Stromal cell of bone marrow (primary cell): ENCODE results near the gene TRIM46.

Source experiments
- DNase-seq: peaks from one replicate; pipeline ENCODE4 v3.0.0-alpha.2; 2012; ENCODE audit warnings: low read depth

TRIM46 gene, protein sequence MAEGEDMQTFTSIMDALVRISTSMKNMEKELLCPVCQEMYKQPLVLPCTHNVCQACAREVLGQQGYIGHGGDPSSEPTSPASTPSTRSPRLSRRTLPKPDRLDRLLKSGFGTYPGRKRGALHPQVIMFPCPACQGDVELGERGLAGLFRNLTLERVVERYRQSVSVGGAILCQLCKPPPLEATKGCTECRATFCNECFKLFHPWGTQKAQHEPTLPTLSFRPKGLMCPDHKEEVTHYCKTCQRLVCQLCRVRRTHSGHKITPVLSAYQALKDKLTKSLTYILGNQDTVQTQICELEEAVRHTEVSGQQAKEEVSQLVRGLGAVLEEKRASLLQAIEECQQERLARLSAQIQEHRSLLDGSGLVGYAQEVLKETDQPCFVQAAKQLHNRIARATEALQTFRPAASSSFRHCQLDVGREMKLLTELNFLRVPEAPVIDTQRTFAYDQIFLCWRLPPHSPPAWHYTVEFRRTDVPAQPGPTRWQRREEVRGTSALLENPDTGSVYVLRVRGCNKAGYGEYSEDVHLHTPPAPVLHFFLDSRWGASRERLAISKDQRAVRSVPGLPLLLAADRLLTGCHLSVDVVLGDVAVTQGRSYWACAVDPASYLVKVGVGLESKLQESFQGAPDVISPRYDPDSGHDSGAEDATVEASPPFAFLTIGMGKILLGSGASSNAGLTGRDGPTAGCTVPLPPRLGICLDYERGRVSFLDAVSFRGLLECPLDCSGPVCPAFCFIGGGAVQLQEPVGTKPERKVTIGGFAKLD

DNA sequence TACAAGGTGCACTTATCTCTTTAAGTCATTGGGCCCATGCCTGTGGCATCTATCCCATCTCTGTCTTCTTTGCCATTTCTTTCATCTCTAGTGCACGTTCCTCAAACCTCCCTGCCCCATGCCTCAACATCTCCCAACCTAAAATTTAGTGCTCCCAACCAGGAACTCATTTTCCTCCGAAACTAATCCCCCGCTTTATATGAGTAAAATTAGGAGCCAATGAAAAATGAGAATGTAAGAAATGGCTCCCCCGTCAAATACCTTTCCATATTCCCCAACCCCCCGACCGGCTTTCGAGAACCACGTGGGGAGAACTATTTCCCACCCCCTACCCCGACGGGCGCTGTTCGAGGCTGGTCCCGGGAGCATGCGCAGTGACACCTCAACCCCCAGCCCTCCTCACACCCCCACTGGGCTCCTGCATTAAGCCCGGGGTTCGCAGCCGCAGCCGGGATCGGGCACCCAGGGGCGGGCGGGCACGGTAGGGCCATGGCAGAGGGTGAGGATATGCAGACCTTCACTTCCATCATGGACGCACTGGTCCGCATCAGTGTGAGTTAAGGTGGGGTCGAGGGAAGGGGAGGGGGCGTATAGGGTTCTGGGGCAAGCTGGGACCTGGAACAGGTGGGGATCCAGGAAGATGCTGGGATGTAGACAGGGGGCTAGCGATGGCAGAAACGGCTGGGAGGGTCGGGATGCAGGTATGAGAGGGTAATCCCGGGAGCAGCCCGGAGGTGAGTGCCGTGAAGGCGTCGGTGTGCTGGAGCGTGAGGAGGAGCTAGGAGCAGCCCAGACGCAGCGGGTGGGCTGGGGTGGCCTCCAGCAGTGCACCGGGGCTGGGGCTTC lies at the start of gene TRIM46:
Gene TRIM46 (plus strand): TSS at position 372 of the 846 bp plus-strand sequence. CDS start 118 bp downstream, at position 490.
- DNase-seq, result no peak

DNA sequence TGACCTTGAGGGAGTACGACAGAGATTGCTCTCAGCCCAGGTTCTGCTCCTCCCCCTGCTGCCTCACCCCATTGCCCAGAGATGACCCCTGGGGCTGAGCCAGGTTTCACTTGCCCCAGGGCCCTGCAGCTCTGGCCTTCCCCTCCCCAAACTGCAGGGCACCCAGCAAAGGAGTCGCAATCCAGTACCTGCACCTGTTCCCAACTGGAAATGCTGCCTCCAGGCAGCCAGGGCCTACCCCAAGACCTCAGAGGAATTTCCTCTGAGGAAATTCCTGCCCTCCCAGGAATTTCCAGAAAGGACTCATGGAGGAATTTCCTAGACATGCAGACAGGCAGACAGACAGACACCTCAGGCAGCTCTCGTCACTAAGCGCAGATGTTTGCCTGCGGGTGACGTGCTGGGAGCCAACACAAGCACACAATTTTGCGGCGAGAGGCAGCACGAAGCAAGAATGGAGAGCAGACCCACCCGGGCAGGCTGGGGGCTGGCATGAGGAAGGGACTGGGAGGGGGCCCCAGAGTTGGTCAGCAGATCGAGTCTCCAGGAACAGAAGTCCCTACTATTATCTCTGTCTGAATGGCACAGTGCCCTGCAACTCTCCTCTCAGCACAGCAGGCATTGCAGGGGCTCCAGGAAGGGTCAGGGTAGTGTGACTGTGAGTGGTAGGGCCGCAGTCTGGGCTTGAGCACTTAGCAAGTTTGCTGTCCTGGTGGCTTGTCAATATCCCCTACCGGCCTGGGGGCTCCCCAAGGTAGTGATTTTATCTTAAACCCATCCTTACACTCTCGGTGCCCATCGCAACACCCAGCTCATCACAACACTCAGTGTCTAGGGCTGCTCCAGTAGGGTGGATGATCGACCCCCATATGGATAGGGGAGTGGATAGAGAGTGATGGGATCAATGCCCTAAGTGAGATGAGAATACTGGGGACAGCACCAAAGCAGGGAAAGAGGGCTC lies 48.9 kb upstream of the TRIM46 start:
- no peak for DNase-seq

DNA sequence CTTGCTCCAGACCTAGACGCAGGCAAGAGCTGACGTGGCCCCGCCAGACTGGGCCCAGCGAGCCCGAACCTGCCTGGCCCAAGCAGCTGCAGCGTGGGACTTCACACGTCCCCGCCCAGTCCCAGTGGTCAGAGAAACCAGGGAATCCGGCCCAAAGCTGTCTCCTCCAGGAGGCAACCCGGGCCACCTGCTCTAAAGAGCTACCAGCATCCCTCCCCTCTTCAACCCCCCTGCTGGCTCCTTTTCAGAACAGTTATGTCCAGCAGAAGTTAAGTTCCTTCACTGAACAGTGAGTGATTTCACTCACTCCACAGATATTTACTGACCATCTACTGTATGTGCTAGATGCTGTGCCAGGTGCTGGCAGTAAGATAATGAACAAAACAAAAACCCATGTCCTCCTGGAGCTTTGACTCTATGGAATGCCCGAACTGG lies 48.1 kb upstream of the TRIM46 start:
- DNase-seq, result no peak

DNA sequence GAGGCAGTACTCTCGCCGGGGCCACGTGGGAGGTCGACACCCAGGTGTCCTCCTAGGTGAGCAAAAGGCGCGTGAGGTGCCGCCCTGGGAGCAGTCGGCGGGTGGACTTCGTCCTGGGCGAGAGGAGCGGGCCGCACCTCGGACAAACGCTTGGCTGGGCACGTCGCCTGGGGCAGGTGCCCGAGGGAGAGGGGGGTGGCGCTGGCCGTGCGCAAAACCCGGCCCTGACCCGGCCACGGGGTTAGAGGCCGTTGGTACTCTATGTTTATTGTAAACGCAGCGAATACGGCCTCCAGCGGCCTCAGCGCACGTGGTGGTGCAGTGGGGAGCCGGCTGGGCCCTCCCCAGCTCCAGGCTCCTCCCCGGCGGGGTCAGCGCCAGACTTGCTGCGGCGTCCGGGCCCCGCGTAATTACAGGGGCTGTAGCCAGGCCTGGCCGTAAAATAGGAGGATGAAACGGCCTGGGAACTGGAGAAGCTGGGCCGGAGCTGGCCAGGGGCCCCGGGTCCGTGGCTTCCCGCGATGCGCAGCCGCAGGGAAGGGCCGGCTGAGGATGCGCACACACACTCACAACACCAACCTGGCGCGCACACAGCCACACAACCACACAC lies 47.6 kb upstream of the TRIM46 start:
- DNase-seq, result no peak

DNA sequence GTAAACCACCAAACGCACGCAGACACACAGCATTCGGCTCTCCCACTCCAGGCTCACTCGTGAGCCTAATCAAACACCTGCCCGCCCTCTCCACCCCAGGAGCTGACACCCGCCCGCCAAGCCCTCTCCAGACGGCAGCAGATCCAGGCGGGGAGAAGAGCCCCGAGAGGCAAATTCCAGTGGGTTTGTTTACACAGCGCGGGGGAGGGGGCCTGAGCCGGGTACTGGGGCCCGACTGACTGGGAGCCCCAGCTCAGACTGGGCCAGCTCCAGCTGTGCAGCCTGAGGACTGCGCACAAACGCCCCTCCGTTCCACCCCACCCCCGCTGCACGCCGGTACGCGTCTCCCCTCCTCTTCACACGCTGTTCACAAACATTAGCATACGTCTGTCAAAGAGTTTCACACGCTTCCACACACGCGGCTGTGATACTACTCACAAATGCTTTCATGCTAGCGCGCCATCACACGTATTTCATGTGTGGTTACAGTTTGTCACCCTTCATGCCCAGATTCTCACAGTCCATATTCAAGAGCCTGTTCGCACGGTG lies 47.0 kb upstream of the TRIM46 start:
- DNase-seq, result no peak

DNA sequence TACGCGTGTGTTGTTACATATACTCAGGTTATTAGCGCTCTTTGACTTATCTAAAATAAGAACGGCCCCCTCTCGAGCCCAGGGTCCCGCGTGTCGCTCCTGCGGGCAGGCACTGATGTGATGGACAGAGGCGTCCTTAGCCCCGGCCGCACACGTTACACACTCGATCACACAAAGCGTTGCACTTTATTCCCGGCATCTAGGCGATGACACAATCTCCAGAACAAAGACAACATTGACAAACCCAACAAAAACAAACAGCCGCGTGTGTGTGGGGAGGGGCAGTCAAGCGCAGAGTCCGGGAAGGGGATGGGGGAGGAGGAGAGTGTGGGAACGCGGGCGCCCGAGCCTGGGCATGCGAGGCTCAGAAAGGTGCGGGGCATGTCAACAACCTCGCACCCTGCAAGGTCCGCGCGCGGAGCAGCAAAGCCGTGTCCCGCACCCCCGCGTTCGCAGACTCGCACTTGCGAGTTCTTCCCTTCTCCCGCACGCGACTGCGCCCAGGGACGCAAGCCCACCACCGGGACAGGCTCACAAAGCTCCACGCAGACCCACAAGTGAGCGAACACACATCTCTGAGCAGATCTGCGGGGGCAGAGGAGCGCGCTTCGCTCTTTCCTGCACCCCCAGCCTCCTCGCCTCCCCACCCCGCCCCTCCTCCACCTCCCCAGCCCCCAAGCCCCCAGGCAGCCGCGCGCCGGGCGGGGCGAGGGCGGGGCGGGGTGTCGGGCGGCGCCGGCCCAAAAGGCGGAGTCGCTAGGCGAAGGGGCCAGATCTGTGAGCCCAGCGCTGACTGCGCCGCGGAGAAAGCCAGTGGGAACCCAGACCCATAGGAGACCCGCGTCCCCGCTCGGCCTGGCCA lies 46.3 kb upstream of the TRIM46 start, which contains the start of gene EFNA1:
Gene EFNA1 (plus strand): TSS at position 772 of the 862 bp plus-strand sequence. CDS start 102 bp downstream, outside the sequence.
- peak; percentile 35 for DNase-seq

DNA sequence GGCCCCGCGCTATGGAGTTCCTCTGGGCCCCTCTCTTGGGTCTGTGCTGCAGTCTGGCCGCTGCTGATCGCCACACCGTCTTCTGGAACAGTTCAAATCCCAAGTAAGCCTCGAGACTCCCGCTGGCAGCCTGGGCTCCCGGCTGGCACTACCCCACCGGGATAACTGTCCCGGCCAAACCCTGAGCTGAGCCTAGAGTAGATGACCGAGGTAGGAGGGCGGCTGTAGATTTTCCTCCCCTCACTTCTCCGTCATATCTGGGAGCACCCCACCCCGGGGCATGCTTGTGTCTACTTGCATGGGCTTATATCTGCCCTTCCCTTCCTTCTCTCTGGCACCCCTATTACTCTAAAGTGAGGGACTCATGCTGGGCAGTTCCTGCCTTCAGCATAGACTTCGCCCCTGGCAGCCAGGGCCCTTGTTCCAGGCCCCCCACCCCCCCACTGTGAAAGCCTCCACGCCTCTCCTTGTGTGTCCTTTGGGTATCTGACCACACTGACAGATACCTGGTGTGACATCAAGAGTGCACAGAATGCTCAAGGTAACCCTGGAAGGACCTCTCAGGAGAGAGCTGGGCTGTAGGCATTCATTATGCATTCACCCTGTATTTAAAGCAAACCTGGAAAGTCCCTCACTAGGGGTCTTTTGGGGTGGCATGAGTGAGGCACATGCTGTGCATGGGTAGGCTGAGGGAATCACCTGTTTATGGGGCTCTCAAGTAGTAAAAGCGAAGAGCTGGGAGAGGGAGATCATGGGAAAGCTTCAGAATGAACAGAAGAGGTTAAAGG lies 45.5 kb upstream of the TRIM46 start:
- DNase-seq, result no peak

DNA sequence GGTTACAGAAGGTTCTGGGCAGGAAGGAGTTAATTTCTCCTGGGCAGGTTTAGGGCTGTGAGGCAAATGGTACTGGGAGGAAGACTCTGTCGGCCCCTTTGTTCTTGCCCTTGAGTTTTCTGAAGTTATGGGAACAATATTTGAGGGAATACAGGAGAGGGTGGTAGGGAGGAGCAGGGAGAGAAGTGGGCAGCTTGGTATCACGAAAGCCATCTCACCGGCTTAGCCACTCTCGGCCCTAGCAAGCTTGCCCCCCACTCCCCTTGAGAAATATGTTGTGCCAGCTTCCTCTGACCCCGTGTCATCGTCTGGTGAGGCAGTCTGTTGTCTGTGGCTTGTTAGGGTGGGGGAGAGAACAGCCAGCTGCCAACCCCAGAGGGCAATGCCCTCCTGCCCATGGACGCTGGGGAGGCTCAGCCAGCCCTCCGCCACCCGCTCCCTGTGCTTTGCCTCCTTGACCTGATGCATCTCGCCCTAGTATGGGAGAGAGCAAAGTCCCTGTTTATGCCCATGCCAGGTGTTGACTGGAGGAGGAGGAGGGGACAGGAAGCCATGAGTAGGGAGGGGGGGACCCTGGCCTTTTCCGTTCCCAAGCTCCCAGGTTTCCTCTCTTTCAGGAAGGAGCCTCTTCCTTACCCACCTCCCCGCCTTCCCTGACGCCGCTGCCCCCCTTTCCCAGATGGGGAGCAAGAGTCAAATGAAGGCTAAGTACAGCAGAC lies 44.7 kb upstream of the TRIM46 start:
- no peak for DNase-seq

DNA sequence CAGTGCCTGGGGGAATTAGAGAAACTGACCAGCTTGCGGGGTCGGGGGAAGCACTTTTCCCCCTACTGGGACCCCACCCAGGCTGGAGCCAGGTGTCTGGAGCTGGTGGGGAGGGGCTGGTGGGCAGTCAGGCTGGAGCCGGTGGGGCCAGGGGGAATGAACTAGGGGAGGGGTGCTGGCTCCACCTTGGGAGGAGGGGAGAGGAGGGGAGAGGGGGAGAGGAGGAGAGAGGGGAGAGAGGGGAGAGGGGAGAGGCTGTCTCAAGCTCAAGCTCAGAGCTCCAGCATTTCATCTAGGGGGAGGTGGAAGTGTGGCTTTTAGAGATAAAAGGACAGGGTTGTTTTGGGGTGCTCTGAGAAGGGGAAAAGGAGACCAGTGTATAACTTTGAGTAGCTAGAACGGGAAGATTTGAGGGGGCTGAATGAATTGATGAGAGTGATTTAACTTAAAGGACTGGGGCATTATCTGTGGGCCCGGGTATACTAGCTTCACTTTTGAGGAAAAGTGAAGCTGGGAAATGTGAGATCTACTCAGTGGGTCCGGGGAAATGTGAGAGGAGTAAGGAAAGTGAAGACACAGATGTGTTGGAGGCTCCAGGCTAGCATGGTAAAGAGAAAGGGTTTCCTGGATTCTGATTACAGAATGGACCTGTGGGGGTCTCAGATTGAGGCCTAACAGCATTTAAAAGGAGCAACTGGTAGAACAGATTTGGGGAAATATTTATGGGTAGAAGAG lies 43.2 kb upstream of the TRIM46 start:
- DNase-seq, result no peak

DNA sequence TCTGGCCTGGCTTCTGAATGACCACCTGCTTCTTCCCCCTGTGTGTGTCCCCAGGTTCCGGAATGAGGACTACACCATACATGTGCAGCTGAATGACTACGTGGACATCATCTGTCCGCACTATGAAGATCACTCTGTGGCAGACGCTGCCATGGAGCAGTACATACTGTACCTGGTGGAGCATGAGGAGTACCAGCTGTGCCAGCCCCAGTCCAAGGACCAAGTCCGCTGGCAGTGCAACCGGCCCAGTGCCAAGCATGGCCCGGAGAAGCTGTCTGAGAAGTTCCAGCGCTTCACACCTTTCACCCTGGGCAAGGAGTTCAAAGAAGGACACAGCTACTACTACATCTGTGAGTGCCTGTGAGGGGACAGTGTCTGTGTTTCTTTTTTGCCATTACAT lies 42.4 kb upstream of the TRIM46 start:
- no peak for DNase-seq

DNA sequence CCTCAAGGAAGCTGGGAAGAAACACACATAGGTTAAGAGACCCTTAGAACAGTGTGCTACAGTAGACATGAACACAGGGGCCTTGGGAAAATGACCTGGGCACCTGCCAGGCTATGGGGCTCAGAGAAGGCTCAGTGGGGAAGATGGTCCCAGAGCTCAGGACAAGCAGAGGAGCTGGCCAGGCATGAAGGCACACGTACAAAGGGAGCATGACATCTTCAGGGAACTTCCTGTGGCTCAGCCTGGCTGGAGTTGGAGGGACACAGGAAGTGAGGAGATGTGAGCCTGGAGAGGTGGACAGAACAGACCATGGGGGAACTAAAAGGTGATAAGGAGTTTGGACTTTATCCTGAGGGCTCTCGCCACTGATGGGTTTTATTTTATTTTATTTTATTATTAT lies 41.8 kb upstream of the TRIM46 start:
- no peak for DNase-seq

DNA sequence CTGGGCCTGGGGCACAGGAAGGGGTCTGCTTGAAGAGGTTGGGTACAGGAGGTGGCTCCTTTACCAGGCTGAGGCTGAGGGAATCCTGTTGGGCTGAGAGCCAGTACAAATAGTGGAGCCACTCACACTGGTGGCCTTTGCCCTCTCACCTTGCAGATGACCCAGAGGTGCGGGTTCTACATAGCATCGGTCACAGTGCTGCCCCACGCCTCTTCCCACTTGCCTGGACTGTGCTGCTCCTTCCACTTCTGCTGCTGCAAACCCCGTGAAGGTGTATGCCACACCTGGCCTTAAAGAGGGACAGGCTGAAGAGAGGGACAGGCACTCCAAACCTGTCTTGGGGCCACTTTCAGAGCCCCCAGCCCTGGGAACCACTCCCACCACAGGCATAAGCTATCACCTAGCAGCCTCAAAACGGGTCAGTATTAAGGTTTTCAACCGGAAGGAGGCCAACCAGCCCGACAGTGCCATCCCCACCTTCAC lies 39.8 kb upstream of the TRIM46 start:
- DNase-seq, result no peak

DNA sequence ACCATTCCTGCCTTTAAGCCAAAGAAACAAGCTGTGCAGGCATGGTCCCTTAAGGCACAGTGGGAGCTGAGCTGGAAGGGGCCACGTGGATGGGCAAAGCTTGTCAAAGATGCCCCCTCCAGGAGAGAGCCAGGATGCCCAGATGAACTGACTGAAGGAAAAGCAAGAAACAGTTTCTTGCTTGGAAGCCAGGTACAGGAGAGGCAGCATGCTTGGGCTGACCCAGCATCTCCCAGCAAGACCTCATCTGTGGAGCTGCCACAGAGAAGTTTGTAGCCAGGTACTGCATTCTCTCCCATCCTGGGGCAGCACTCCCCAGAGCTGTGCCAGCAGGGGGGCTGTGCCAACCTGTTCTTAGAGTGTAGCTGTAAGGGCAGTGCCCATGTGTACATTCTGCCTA lies 39.3 kb upstream of the TRIM46 start:
- DNase-seq, result no peak

DNA sequence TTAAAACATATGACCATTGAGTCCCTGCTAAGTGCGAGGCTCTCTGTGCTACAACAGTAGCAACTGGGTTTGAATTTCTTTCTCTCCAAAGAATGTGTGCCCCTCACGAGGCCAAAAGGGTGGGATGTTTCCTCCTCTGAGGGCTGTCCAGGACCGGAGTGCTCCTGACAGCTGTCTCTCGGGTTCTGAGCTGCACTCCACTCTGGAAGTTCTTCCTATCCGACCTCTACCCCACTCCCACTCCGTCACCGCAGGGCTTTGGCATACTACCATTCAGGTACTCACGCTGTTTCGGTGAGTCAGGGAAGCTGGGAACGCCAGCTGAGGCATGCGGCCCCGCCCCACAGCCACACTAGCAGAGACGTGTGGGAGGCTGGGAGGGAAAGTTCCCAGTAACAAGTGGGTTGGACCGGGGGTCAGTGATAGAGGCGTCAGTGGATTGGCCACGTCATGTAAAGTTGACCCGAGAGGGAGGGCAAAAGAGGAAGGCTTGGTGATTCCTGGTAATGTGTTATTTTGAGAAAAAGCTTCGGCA lies 38.7 kb upstream of the TRIM46 start:
- peak; percentile 87 for DNase-seq

DNA sequence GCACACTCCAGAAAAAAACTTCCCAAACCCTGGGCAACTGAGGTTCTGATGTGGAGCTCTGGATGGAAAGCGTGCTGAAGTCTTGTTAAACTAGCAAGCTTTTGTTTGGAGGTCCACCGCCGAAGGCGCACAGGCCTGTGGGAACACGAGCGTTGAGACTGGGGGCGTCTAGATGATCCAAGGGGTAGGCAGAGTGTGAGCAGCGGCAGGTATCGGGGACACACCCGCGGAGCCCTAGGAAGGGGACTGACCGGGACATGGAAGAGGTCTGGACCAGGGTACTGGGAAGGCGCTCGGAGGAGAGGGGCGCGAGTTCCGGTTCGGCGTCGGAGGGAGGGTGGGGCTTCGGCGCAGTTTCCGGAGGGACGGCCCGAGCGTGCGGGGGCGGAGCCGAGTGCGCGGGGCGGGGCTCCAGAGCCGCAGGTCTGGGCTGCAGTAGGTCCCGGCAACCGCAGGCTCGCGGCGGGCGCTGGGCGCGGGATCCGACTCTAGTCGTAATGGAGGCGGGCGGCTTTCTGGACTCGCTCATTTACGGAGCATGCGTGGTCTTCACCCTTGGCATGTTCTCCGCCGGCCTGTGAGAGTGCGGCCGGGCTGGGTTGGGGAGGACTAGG lies 38.1 kb upstream of the TRIM46 start, which contains the start of gene SLC50A1:
Gene SLC50A1 (plus strand): TSS at position 438 of the 614 bp plus-strand sequence. CDS start 60 bp downstream, at position 498.
- DNase-seq, result peak; percentile 81

DNA sequence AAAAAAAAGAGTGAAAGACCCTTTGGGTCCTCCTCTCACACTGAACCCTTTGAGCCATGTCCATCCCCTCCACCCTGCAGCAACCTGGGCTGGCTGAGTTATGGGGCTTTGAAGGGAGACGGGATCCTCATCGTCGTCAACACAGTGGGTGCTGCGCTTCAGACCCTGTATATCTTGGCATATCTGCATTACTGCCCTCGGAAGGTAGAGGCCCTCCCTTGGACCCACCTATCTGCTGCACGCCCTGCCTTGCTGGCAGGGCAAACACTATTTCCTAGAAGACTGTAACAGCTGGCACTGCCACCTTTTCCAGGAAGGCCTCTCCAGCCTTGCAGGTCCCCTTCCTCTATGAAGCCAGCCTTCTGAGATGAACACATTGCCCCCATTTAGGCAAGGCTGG lies 36.9 kb upstream of the TRIM46 start:
- DNase-seq, result no peak
